Measurements from ENCODE around the gene MRPS35.

DNA sequence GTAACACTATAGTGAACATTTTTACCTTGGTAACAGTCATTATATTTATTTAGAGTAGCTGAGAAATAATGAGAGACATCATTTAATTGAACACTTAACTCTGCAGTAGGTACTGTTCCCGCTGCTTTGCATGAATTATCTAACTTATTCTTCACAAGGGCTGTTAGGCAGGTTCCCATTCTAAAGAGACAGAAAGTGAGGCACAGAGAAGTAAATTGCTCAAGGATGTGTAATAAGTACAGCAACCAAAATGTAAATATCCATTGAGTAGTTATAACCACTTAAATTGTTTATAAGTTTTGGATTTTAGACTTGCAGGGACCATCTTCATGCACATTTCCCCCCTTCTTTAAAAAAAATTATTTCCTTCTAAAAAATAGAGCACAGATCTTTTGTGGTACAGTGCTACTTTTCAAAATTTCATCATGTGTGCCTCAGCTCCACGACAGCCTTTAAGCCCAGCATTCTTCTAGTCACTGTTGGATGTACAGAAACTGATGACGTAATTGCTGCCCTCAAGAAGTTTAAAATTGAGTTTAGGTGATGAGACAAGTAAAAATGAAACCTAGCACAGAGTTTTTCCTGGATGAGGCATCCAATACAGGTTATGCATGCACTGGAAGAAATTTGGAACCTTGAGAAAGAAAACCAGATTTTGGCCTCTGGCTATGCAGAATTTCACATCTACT is 75.4 kb downstream of the MRPS35 start:
- TF ChIP-seq PRDM1 (tag by site-specific recombination; IDR thresholded peaks at IDR 0.05), result no peak
- TF ChIP-seq TRIM28 (IDR thresholded peaks at IDR 0.05; ENCODE audit: borderline replicate concordance, low read length), result no peak
- TF ChIP-seq, protein P1, sequence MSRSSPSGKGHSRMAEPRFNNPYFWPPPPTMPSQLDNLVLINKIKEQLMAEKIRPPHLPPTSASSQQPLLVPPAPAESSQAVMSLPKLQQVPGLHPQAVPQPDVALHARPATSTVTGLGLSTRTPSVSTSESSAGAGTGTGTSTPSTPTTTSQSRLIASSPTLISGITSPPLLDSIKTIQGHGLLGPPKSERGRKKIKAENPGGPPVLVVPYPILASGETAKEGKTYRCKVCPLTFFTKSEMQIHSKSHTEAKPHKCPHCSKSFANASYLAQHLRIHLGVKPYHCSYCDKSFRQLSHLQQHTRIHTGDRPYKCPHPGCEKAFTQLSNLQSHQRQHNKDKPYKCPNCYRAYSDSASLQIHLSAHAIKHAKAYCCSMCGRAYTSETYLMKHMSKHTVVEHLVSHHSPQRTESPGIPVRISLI (tag by site-specific recombination; IDR thresholded peaks at IDR 0.05), result no peak
- no peak for TF ChIP-seq SP2 (tag by site-specific recombination; IDR thresholded peaks at IDR 0.05)
- TF ChIP-seq ZNF777 (tag by site-specific recombination; IDR thresholded peaks at IDR 0.05; ENCODE audit: borderline replicate concordance), result no peak
- TF ChIP-seq, protein P2, sequence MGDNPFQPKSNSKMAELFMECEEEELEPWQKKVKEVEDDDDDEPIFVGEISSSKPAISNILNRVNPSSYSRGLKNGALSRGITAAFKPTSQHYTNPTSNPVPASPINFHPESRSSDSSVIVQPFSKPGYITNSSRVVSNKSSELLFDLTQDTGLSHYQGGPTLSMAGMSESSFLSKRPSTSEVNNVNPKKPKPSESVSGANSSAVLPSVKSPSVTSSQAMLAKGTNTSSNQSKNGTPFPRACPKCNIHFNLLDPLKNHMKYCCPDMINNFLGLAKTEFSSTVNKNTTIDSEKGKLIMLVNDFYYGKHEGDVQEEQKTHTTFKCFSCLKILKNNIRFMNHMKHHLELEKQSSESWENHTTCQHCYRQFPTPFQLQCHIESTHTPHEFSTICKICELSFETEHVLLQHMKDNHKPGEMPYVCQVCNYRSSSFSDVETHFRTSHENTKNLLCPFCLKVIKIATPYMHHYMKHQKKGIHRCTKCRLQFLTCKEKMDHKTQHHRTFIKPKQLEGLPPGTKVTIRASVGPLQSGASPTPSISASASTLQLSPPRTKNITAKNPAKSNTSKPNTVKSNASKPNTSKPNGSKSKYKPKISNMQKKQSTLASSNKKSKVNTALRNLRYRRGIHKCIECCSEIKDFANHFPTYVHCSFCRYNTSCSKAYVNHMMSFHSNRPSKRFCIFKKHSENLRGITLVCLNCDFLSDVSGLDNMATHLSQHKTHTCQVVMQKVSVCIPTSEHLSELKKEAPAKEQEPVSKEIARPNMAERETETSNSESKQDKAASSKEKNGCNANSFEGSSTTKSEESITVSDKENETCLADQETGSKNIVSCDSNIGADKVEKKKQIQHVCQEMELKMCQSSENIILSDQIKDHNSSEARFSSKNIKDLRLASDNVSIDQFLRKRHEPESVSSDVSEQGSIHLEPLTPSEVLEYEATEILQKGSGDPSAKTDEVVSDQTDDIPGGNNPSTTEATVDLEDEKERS (tag by site-specific recombination; IDR thresholded peaks at IDR 0.05), result no peak
- TF ChIP-seq ZNF561 (tag by site-specific recombination; IDR thresholded peaks at IDR 0.05; ENCODE audit: borderline replicate concordance), result no peak
- no peak for TF ChIP-seq ZNF670 (tag by site-specific recombination; IDR thresholded peaks at IDR 0.05; ENCODE audit: low read depth)
- no peak for TF ChIP-seq ZBTB8A (tag by site-specific recombination; IDR thresholded peaks at IDR 0.05)
- TF ChIP-seq, protein P3, sequence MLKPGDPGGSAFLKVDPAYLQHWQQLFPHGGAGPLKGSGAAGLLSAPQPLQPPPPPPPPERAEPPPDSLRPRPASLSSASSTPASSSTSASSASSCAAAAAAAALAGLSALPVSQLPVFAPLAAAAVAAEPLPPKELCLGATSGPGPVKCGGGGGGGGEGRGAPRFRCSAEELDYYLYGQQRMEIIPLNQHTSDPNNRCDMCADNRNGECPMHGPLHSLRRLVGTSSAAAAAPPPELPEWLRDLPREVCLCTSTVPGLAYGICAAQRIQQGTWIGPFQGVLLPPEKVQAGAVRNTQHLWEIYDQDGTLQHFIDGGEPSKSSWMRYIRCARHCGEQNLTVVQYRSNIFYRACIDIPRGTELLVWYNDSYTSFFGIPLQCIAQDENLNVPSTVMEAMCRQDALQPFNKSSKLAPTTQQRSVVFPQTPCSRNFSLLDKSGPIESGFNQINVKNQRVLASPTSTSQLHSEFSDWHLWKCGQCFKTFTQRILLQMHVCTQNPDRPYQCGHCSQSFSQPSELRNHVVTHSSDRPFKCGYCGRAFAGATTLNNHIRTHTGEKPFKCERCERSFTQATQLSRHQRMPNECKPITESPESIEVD (tag by site-specific recombination; IDR thresholded peaks at IDR 0.05), result peak; percentile 13; the same call in 1 of the 2 replicates

Data from HEK293 (cell line).